Stimulated activated CD4-positive, alpha-beta T cell treated with anti-CD3 and anti-CD28 coated beads, Interleukin-12 subunit alpha, Interleukin-12 subunit beta, amount 100 ng/mL, for 48 hours (primary cell): ENCODE results near the gene TBX15.

Experiments used
- DNase-seq, 3 donors: peaks; one replicate each; pipeline ENCODE4 v3.0.0-alpha.2; 2020; ENCODE audit warnings: low read depth in 2 of 3, low spot score in 1 of 3

Gene TBX15

DNA sequence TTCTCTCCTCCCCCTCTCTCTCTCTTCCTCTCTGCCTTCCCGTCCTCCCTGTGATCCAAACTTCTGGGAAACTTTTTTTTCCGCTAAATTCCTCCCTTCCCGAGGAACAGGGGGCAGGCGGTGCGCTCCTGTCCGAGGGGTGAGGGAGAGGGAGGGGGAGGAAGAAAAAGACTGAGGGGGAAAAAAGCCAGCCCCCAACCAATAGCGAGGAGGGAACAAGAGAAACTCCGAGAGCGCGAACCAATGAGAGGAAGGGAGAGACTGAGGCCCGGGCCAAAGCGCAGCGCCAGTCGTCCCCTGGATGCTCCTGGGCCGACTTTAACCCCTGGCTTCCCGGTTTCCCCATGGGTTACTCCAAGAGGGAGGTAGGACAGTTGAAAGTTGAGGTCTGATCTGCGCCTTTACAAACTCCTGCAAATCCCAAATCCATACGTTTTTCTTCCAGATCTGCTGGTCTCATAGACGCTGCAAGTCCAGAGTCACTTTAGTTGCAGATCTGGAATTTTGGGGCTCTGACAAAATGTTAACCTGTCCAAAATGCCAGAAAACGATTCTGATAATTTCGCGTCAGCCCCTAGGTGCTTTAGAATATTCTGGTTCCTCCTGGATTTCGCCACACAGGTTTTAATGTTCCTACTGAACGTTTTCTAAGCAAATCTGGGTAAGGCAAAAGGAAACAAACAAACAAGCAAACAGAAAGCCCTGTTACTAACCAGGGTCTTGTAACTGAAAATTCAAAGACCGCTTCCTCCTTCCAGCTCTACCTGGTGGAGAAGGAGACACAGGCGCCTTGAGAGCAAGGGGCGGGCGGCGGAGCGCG, at the start of gene TBX15:
TBX15 (minus strand) TSS at position 158 of the 820 bp plus-strand sequence. CDS start 548 bp downstream, outside the sequence.
- no peak for DNase-seq

DNA sequence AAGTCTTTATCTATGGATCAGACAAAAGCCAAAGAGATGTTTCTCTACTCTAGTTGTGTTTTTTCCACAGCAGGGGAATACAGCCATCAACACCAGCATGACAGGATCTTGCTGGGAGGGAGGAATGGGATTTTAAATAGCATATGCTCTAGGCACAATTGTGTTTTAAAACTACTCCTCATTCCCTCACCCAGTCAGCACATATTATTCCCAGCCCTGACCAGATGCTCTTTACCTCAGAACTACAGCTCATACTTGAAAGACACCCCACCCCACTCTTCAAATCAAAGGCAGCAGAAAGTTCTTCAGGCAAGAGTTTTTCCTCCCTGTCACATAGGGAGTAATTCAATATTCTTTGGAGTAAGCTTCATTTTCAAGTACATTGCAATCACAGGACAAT, 46.2 kb upstream of the TBX15 start:
- no peak for DNase-seq

- DNase-seq, result no peak
Measured at GRCh38 chr1:119032986-119033385, 44.8 kb upstream of the TBX15 start.

- no peak for DNase-seq
Measured at GRCh38 chr1:119027759-119028158, 39.6 kb upstream of the TBX15 start.

DNA sequence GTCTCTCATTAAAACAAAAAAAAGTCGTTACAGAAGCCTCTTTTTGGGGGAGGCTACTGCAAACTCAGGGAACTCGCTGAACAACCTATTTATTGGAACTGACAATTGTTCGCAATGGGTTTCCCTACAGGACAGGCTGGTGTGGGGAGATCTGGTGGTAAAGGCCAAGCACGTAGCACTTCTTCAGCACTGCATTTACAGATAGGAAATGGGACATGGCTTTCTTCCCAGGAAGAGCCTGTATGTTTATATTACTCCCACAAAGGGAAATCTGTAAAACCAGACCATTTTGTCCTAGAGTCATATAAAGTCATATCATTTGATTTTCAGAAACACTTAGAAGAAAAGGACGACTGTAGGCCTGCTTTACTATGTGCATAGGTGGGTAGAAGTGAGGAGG, 38.8 kb upstream of the TBX15 start:
- DNase-seq, result no peak

- DNase-seq, result no peak
Measured at GRCh38 chr1:119015547-119015946, 27.4 kb upstream of the TBX15 start.

GRCh38 chr1:119012383-119012782, 24.2 kb upstream of the TBX15 start:
- no peak for DNase-seq

DNA sequence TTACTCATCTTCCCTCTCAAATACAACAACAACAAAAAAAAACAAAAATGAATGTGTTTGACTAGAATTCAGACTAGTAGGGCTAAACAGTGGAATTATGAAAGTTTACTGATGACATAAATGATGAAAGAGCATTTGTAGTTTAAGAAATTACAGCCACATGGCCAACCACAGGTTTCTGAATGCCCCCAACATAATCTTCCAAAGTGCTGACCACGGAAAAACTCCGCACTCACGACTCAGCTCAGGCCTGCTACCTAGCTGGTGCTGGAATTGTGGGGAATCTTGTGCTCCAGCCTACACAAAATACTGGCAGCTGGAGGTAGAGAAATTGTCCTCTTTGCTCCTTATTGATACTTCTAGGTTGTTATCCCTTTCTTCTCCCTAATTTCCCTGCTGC, 23.6 kb upstream of the TBX15 start:
- no peak for DNase-seq

DNA sequence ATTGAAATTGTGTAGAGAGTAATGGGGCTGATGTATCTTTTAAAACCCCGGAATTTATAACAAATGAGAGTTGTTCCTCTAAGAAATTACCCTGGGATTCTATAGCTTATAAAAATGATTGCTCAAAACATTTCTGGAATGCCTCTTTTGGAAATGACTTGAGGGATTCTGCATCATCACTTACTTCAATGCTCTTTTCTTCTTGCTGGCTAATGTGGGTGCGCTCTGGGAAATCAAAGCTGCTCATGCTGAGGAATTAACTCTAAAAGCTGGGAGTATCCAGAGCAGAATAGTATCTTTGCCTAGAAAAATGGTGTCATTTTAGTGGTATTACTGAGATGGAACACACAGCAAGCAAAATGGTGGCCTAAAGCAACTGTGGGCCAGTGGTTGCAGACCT, 23.0 kb upstream of the TBX15 start:
- DNase-seq, result no peak

DNA sequence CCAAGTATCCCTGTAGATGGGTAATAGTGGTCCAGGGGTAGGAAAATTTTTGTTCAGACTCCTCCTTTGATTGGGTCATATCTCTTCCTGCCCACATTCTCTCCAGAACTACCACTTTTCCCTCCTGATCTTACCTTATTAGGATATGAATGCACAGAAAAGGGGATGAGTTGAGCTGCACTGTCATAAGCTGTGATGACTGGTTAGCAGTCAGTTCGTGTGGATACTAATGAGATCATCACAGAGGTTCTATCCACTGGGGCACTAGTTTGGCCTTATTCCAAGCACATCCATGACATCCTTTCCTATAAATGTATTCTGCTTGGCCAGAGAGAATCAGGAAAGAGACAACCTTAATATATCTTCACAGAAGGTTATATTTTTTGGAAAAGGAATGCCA, 22.1 kb upstream of the TBX15 start:
- DNase-seq, result no peak

GRCh38 chr1:119009312-119009655, 21.1 kb upstream of the TBX15 start:
- DNase-seq, result no peak

DNA sequence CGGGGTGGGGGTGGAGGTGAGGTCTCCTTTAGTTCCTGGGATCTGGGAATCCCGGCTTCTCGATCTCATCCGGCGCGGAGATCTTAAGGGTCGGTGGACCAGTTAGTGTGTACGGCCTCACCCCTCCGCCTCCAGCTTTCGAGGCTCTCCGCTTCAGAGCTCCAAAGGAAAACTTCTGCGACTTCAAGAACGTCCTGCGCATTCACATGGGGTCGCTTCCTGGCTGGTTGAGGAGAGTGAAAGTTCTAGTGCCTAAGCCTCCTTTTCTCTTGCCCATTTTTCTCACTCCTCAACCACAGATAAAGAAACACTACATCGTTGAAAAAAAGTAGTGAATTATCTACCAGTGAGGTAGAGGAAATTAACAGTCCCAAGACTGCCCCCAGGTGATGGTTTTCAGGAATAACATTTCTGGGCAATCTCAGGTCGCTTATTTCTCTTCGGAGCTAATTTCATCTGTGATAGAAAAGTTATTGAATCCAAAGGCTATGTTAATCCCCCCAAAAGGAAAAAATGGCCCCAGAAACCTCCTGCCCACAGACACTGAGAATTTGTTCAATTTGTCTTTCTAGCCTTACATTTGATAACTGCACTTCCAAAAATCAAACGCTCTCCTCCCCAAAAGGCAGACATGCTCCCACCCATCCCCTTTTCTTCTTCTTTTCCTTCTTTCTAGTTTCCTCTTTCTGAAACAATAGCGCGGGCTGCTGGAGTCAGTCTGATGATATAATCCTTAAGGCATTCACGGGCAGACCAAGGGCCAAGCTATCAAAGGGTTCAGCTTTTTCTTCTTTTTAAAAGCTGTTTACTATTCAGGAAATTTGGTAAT, 20.6 kb upstream of the TBX15 start:
- peak in 1 of 3 donors; percentile 26 for DNase-seq

DNA sequence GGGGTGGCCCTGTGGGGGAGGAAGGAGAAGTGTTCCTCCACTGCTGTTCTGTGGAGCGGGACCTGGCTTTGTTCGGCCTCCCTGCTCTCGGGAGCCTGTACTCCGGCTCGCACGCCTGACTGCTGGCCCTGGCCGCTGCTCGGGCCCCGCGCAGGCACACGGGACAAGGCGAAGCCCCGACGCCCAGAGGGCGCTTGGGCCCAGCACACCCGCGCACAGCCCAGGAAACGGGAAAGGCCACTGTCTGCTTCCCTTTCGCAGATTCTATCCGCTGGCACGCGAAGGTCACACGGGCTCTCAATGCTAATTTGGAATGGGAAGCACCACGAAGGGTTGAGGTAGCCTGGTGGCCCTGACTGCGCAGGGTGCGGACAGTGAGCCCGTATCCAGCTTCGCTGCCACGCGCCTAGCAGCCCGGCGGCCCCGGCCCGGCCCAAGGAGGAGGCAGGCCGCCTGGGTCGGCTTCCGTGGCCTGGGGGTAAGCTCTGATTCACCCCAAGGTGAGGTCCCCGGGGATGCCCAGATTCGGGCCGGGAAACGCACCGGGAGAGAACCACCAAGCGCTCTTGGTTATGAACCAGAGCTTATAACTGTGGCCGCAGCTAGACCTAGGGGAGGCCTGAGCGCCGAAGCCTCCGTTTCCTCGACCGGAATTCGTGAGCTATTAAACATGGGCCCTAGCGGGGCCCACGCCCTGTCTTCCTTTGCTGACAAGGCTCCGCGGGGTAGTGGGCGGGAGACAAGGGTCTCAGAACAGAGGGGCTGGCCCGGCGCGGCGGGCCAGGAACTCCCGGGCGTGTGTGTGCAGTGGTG, 19.7 kb upstream of the TBX15 start:
- DNase-seq, result no peak

- DNase-seq, result no peak
Measured at GRCh38 chr1:119007339-119007669, 19.2 kb upstream of the TBX15 start.

DNA sequence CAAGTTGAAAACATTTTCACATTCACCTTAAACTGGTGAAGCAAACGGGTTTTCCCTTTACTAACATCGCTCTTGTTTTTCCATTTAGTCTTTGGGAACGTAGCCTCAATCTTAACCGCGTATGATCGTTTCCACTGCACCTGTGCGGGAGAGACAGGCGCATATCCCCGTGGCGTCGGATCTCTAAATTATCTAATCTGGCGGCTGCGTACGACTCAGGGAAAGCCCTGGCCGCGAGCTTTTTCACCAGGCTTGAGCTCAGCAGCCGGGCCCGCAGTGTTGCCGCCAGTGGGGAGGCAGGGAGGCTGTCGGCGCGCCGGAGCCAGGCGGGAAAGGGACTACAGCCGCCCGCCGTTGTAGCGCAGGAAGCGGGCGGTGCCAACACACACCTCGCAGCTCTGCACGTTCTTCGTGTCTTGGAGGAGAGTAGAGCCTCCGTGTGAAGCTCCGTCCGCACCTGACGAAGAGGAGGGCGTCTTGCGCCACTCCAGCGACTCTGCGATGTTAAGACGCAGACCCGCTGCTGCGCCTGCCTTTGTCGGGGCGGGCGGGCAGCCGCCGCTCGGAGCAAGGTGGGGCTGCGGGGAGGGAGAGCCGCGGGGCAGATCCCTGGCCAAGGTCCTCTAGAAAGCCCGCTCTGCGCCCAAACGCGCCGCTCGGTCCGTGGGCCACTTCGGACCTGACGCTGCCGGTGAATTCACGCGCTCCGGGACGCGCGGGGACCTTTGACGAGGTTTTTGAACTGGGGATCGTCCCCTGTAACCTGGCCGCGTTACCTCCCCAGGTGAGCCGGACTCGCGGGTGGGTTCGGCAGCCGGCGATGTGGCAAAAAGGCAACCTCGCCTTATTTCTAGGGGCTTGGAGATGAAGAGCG, 18.5 kb upstream of the TBX15 start:
- DNase-seq, result no peak

DNA sequence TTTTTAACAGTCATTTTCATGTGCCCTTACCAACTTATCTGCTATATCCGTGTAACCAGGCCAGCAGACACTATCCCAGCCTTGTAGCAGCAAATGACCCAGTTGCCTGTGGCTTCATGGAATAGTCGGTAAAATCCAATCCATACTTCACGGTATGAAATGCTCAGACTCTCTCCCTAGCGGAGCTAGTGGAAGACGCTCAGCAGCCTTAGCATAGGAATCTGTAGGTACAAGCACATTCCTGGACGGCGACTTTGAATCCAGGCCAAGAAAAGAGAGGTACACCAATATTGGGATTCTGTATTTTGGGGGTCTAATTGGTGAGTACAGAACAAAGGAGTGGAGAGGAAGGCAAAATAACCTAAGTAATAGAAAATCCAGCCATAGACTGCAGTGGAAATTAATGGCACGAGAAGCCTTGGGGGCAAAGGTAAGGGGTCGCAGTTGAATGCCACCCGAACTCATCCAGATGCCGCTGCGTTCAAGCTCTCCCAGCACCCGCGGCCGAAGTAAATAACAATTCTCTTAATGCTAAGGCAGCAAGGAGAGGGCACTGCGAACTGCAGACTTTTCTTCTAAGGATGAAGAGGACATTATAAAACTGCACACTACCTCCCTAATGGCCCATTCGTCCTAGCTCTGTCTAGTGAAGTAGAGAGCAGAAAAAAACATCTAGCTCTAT, 17.7 kb upstream of the TBX15 start:
- DNase-seq, result no peak

- no peak for DNase-seq
Measured at GRCh38 chr1:119004781-119005180, 16.6 kb upstream of the TBX15 start.

GRCh38 chr1:119004129-119004527, 16.0 kb upstream of the TBX15 start:
- DNase-seq, result no peak

GRCh38 chr1:119003413-119004128, 15.4 kb upstream of the TBX15 start:
- DNase-seq, result no peak
